H1 (cell line): ENCODE data around the gene GPR15. TPM values are rescaled to one million over a fixed set of nuclear protein-coding genes. Genes with fewer than 3 reads are reported as not detected.

ENCODE experiments used
- CTCF ChIA-PET: fragments of 300-600 bp; sonication (Branson Sonifier 250); formaldehyde crosslinking; loops from one replicate; lab custom pipeline; 2021; ENCODE audit not compliant: partially characterized antibody; lab: Charles Lee
- POLR2A ChIA-PET: fragments of 300-600 bp; sonication (Branson Sonifier 250); formaldehyde crosslinking; loops from one replicate; lab custom pipeline; 2021; ENCODE audit warnings: inconsistent platforms; ENCODE audit not compliant: partially characterized antibody; lab: Charles Lee
- DNase-seq, 2 experiments: peaks; one replicate each; pipeline versions ENCODE4 v3.0.0 to v3.0.0-alpha.2; 2010 to 2022; ENCODE audit warnings: low spot score in 2 of 2, low read depth in 1 of 2, mixed read lengths in 1 of 2
- FAIRE-seq: peaks from 2 replicates; lab custom pipeline; 2011; peaks lifted over from hg19 to GRCh38; lab: Jason Lieb, UNC
- H2AFZ ChIP-seq: 2 replicates; pipeline ENCODE4 v1.8.1; 2012; ENCODE audit warnings: low read length, inconsistent platforms
- H2AK5ac ChIP-seq: 2 replicates; pipeline ENCODE4 v1.6.1; 2013; ENCODE audit warnings: low read depth, low read length
- H2BK120ac ChIP-seq: replicated peaks from 2 replicates; pipeline ENCODE3; 2013; ENCODE audit warnings: low read depth, low read length, inconsistent platforms
- H2BK12ac ChIP-seq: 2 replicates; pipeline ENCODE4 v1.6.1; 2013; ENCODE audit warnings: low read depth, low read length
- H2BK15ac ChIP-seq: 2 replicates; pipeline ENCODE4 v1.6.1; 2013; ENCODE audit warnings: low read length
- H2BK20ac ChIP-seq: 2 replicates; pipeline ENCODE4 v1.6.1; 2013; ENCODE audit warnings: low read length
- H2BK5ac ChIP-seq: 2 replicates; pipeline ENCODE4 v1.6.1; 2013; ENCODE audit warnings: low read depth, low read length
- H3K14ac ChIP-seq: 2 replicates; pipeline ENCODE4 v1.6.1; 2013; ENCODE audit warnings: inconsistent platforms; ENCODE audit not compliant: insufficient read length
- H3K18ac ChIP-seq: 2 replicates; pipeline ENCODE4 v1.6.1; 2013; ENCODE audit warnings: low read length; ENCODE audit errors: extremely low read depth
- H3K23ac ChIP-seq: 2 replicates; pipeline ENCODE4 v1.6.1; 2013; ENCODE audit warnings: inconsistent platforms; ENCODE audit not compliant: insufficient read length
- H3K23me2 ChIP-seq: 2 replicates; pipeline ENCODE4 v1.6.1; 2013; ENCODE audit warnings: low read depth, low read length
- H3K27ac ChIP-seq: 2 replicates; pipeline ENCODE4 v1.6.1; 2011; ENCODE audit warnings: low read depth, low read length, inconsistent platforms
- H3K27me3 ChIP-seq, 4 experiments: replicated peaks in 1 of 4; 1 replicate in 1 of 4; 2 replicates in 3 of 4; pipeline versions ENCODE4 v1.6.1 to v1.8.1; 2011 to 2013; ENCODE audit warnings: low read length in 3 of 4, mild to moderate bottlenecking in 3 of 4, inconsistent platforms in 2 of 4, mixed read lengths in 2 of 4, moderate library complexity in 1 of 4; ENCODE audit not compliant: control insufficient read depth in 3 of 4, insufficient read depth in 3 of 4; ENCODE audit errors: extremely low read depth in 1 of 4
- H3K36me3 ChIP-seq, 4 experiments: 2 replicates each; pipeline versions ENCODE4 v1.6.1 to v1.8.1; 2011 to 2013; ENCODE audit warnings: mild to moderate bottlenecking in 4 of 4, low read length in 3 of 4, moderate library complexity in 2 of 4, control low read depth in 1 of 4, inconsistent platforms in 1 of 4; ENCODE audit not compliant: insufficient read depth in 4 of 4, control insufficient read depth in 2 of 4
- H3K4ac ChIP-seq: replicated peaks from 2 replicates; pipeline ENCODE3; 2013; ENCODE audit warnings: low read length, low read depth, mixed read lengths, inconsistent platforms; ENCODE audit not compliant: insufficient read length
- H3K4me1 ChIP-seq, 4 experiments: replicated peaks in 1 of 4; 1 replicate in 1 of 4; 2 replicates in 3 of 4; pipeline versions ENCODE4 v1.6.1 to v1.8.1; 2011 to 2013; ENCODE audit warnings: low read length in 3 of 4, inconsistent platforms in 2 of 4, mixed read lengths in 1 of 4; ENCODE audit not compliant: insufficient read depth in 4 of 4, control insufficient read depth in 3 of 4
- H3K4me2 ChIP-seq, 2 experiments: 2 replicates each; pipeline versions ENCODE4 v1.6.1 to v1.8.1; 2011 to 2013; ENCODE audit warnings: low read depth in 2 of 2, low read length in 2 of 2, control low read depth in 1 of 2, inconsistent platforms in 1 of 2, mild to moderate bottlenecking in 1 of 2; ENCODE audit not compliant: insufficient read depth in 1 of 2
- H3K4me3 ChIP-seq, 4 experiments: fragments of 200-600, 300-600 bp in 1 of 4; sonication (generic), shearing (Covaris generic), sonication (Bioruptor Twin) in 1 of 4; 2 replicates each; pipeline versions ENCODE4 v1.5.1 to v1.8.1; 2011 to 2016; ENCODE audit warnings: low read length in 4 of 4, low read depth in 3 of 4, control low read depth in 2 of 4, inconsistent platforms in 2 of 4, mild to moderate bottlenecking in 2 of 4, mixed read lengths in 1 of 4, moderate library complexity in 1 of 4; ENCODE audit not compliant: insufficient read depth in 2 of 4; ENCODE audit errors: extremely low read depth in 1 of 4
- H3K56ac ChIP-seq: replicated peaks from 2 replicates; pipeline ENCODE3; 2013; ENCODE audit warnings: low read depth, mild to moderate bottlenecking, mixed read lengths, low read length, inconsistent platforms; ENCODE audit not compliant: insufficient read length
- H3K79me1 ChIP-seq: 2 replicates; pipeline ENCODE4 v1.6.1; 2013; ENCODE audit warnings: low read depth, low read length, control low read depth
- H3K79me2 ChIP-seq, 2 experiments: 2 replicates each; pipeline versions ENCODE4 v1.6.1 to v1.8.1; 2012 to 2013; ENCODE audit warnings: low read length in 2 of 2, mild to moderate bottlenecking in 2 of 2, inconsistent platforms in 1 of 2; ENCODE audit not compliant: insufficient read depth in 2 of 2, control insufficient read depth in 1 of 2
- H3K9ac ChIP-seq, 4 experiments: replicated peaks in 1 of 4; 1 replicate in 1 of 4; 2 replicates in 3 of 4; pipeline versions ENCODE4 v1.6.1 to v1.8.1; 2011 to 2013; ENCODE audit warnings: low read depth in 3 of 4, low read length in 3 of 4, control low read depth in 2 of 4, mild to moderate bottlenecking in 2 of 4, moderate library complexity in 2 of 4, inconsistent platforms in 1 of 4; ENCODE audit errors: extremely low read depth in 1 of 4
- H3K9me3 ChIP-seq, 2 experiments: 2 replicates each; pipeline versions ENCODE4 v1.6.1 to v1.8.1; 2012 to 2013; ENCODE audit warnings: mild to moderate bottlenecking in 2 of 2, moderate library complexity in 2 of 2, control low read depth in 1 of 2, inconsistent platforms in 1 of 2, low read depth in 1 of 2, low read length in 1 of 2, mixed read lengths in 1 of 2; ENCODE audit not compliant: insufficient read depth in 2 of 2
- H4K20me1 ChIP-seq, 2 experiments: replicated peaks in 1 of 2; 2 replicates each; pipeline versions ENCODE3 to v1.8.1; 2011 to 2013; ENCODE audit warnings: inconsistent platforms in 2 of 2, low read length in 2 of 2, mild to moderate bottlenecking in 1 of 2; ENCODE audit not compliant: insufficient read depth in 2 of 2, control insufficient read depth in 1 of 2
- H4K5ac ChIP-seq: 2 replicates; pipeline ENCODE4 v1.6.1; 2013; ENCODE audit warnings: low read length, low read depth, mixed read lengths, inconsistent platforms; ENCODE audit not compliant: insufficient read length
- H4K8ac ChIP-seq: 2 replicates; pipeline ENCODE4 v1.8.0; 2013; ENCODE audit warnings: mild to moderate bottlenecking, moderate library complexity, low read length, inconsistent platforms; ENCODE audit not compliant: insufficient read depth; ENCODE audit errors: extremely low read depth
- H4K91ac ChIP-seq: replicated peaks from 2 replicates; pipeline ENCODE3; 2013; ENCODE audit warnings: low read length, mixed read lengths, inconsistent platforms; ENCODE audit not compliant: insufficient read length
- BACH1 ChIP-seq: IDR thresholded peaks from 2 replicates; pipeline ENCODE4 v1.6.1; 2012; ENCODE audit warnings: low read length, improper control_type of control experiment
- CHD2 ChIP-seq: IDR thresholded peaks from 2 replicates; pipeline ENCODE4 v1.6.1; 2012; ENCODE audit warnings: low read length, improper control_type of control experiment
- JUND ChIP-seq: IDR thresholded peaks from 2 replicates; pipeline ENCODE4 v1.6.1; 2011; ENCODE audit warnings: mild to moderate bottlenecking, improper control_type of control experiment, low read length
- KDM4A ChIP-seq: IDR thresholded peaks from one replicate; pipeline ENCODE4 v1.7.1; 2012; ENCODE audit warnings: low read depth, mild to moderate bottlenecking, moderate library complexity, low read length, inconsistent platforms; ENCODE audit not compliant: severe bottlenecking
- PHF8 ChIP-seq: fragments of 200-600 bp; sonication (generic); conservative IDR thresholded peaks from 2 replicates; pipeline ENCODE4 v1.7.1; 2012; ENCODE audit warnings: low read depth, mild to moderate bottlenecking, inconsistent platforms, low read length, moderate library complexity
- SIX5 ChIP-seq: IDR thresholded peaks from 2 replicates; pipeline ENCODE4 v1.6.1; 2011; ENCODE audit warnings: mild to moderate bottlenecking, low read depth, low read length
- SP1 ChIP-seq: IDR thresholded peaks from 2 replicates; pipeline ENCODE4 v1.6.1; 2011; ENCODE audit warnings: low read depth, low read length
- SRF ChIP-seq: IDR thresholded peaks from 2 replicates; pipeline ENCODE4 v1.6.1; 2011; ENCODE audit warnings: mild to moderate bottlenecking, low read depth, low read length, moderate library complexity
- SUZ12 ChIP-seq: fragments of 200-600 bp; sonication (generic); IDR thresholded peaks from 2 replicates; pipeline ENCODE4 v1.6.1; 2012; ENCODE audit warnings: mild to moderate bottlenecking, inconsistent platforms, low read length, moderate library complexity, mixed read lengths
- WGBS, 2 experiments: shearing (Covaris generic) in 1 of 2; methylation state at CpG; one replicate each; pipeline versions ENCODE4 v1.1.6 to v1.1.7; 2013 to 2015; ENCODE audit warnings: low lambda C conversion rate in 2 of 2, mixed read lengths in 2 of 2, inconsistent platforms in 1 of 2, low coverage in 1 of 2, missing lambda C conversion rate in 1 of 2; ENCODE audit not compliant: insufficient replicate concordance in 2 of 2, insufficient coverage in 1 of 2, insufficient read length in 1 of 2; ENCODE audit errors: extremely low coverage in 1 of 2, missing lambda C conversion rate in 1 of 2; 5-methylcytosine and 5-hydroxymethylcytosine counted together
- polyA plus RNA-seq, 7 experiments: library from polyadenylated mRNA; depleted of rRNA in 3 of 7; stranded (reverse) in 5 of 7; unstranded in 2 of 7; fragments of >200 nt in 5 of 7; fragments of 200-250 nt in 2 of 7; gene quantifications; 1 replicate in 5 of 7; 2 replicates in 1 of 7; 4 replicates in 1 of 7; pipeline versions ENCODE4 v1.2.1 to v1.2.3, GENCODE V29; 2011 to 2013; ENCODE audit warnings: missing spikeins in 2 of 7, mixed read lengths in 2 of 7
- total RNA-seq: library from RNA; stranded (reverse); fragmentation: NEBNext Ultra II Directional; extraction: Animal tissue kit (Norgen Biotek cat#: 25700); gene quantifications from 2 replicates; pipeline ENCODE4 v1.2.1, GENCODE V29; 2021
- TF ChIP-seq, protein P1 (sequence below): IDR thresholded peaks from 2 replicates; pipeline ENCODE4 v1.6.1; 2012; ENCODE audit warnings: inconsistent platforms

Gene GPR15
- total and polyA plus RNA-seq, 2 of the 8 experiments (the other 6 are each of a cell fraction or from before 2014, with no cell fraction given) = not detected

DNA sequence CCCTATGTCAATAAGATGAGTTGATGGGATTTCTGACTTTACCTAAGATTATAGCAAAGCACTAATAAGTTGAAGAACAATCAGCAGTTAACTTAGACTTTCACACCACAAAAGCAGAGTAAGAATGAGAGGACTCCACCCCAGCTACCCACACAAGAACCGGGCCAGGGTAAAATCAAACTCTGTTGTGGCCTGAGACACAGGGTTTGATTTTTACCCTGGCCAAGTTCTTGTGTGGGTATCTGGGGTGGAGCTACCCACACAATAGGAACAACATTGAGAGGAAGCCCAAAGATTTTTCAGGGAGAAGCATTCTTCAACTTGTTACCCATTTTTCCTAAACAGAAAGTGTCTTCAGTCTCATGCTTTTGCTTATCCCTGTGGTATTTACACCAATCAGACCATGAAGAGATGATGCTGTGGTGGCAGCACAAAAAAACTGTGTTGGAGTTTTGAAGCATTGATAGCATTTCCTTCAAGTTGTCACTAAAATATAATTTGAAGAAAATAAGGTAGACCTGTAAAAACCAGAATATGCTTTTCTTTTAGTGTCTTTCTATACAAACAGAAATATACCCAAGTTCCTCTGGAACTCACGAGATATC, 36.0 kb downstream of the GPR15 start:
- no peak for DNase-seq
- H2BK12ac ChIP-seq = no peak overlapping the region
- H3K27ac ChIP-seq = no peak overlapping the region
- H3K4me3 ChIP-seq = no peak overlapping the region
- no peak overlapping the region for H2AK5ac ChIP-seq
- no peak overlapping the region for H2BK5ac ChIP-seq
- H3K56ac ChIP-seq = no peak overlapping the region
- CTCF ChIA-PET = no interaction called here
- TF ChIP-seq PHF8 (no peak), CHD2 (no peak), SRF (no peak), BACH1 (no peak), SUZ12 (no peak), KDM4A (no peak), JUND (no peak), SIX5 (no peak), SP1 (no peak)
- TF ChIP-seq, protein P1, sequence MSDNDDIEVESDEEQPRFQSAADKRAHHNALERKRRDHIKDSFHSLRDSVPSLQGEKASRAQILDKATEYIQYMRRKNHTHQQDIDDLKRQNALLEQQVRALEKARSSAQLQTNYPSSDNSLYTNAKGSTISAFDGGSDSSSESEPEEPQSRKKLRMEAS = no peak
- TF ChIP-seq, all 59 proteins: peak for 0
- no peaks in the 10 kb centered on the region for H3K36me3 ChIP-seq
- H2BK15ac ChIP-seq = no peak overlapping the region
- H2BK120ac ChIP-seq = no peak overlapping the region
- no peak overlapping the region for H3K23ac ChIP-seq
- H3K23me2 ChIP-seq = no peaks in the 10 kb centered on the region
- H4K5ac ChIP-seq = no peak overlapping the region
- H3K79me2 ChIP-seq = no peaks in the 10 kb centered on the region
- no peak overlapping the region for H4K8ac ChIP-seq
- no peak overlapping the region for H3K4ac ChIP-seq
- H3K9me3 ChIP-seq = no peaks in the 10 kb centered on the region
- H3K14ac ChIP-seq = no peak overlapping the region
- H3K4me2 ChIP-seq = no peak overlapping the region
- H3K4me1 ChIP-seq = no peaks in the 10 kb centered on the region
- no peaks in the 10 kb centered on the region for H4K20me1 ChIP-seq
- POLR2A ChIA-PET = no interaction called here
- WGBS, 2 experiments = 84% methylated on average over 2 of the region's 2 CpGs; no CpG with 5 or more reads in 1 of the 2 experiments
- H2BK20ac ChIP-seq = no peak overlapping the region
- no peak overlapping the region for H3K9ac ChIP-seq
- no peak for FAIRE-seq
- H3K18ac ChIP-seq = no peak overlapping the region
- 0 out of 2 replicates have a peak overlapping the region, but pooled peaks have one; percentile 55 for H2AFZ ChIP-seq
- no peaks in the 10 kb centered on the region for H3K79me1 ChIP-seq
- H3K27me3 ChIP-seq = no peaks in the 10 kb centered on the region
- H4K91ac ChIP-seq = no peak overlapping the region
